HG02885 (cell line): Measurements from ENCODE around the gene YARS2.

Experiments
- ATAC-seq: cut with Tn5 transposase; IDR thresholded peaks from one replicate; pipeline ENCODE4 v1.9.1; 2021; ENCODE audit warnings: mild to moderate bottlenecking; ENCODE audit not compliant: unreplicated experiment, poor library complexity

Gene YARS2

DNA sequence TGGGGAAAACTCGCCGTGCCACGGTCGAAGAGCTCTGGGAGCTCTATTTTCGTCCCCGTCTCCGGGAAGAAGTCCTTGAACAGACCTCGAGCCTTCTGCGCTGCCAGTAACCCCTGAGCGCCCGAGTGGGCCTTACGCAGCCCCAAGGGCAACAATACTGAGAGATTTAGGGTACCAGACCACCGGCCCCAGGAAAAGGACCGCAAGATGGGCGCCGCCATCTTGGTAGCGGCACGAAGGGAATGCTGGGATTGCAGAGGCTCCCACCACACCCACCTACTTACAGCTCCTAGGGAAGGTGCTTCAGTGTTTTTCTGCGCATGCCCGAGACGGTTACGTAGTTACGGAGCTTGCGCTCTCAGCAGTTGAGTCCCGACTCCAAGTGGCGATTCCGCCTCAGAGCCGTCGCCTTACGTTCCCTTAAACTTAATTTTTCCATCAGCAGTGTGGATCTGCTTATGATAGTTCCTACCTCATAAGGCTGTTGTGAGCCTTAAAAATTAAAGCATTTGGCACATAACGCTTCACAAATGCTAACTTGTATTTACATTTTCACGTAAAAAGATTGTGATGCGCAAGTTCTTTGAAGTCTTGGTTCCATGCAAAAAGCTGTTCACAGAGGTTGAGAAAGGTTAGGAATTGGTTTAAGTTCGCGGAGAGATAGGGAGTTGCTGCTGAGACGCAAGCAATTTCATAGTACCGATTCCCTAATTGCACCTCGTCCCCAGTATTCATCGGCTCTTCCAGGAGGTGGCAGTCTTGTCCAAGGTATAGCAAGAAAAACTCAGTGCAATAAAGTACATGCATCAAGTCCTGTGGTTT, at the start of gene YARS2:
Gene YARS2 (minus strand): TSS at position 244 of the 822 bp plus-strand sequence. CDS start 23 bp downstream, at position 221.
- peak; percentile 90 for ATAC-seq

DNA sequence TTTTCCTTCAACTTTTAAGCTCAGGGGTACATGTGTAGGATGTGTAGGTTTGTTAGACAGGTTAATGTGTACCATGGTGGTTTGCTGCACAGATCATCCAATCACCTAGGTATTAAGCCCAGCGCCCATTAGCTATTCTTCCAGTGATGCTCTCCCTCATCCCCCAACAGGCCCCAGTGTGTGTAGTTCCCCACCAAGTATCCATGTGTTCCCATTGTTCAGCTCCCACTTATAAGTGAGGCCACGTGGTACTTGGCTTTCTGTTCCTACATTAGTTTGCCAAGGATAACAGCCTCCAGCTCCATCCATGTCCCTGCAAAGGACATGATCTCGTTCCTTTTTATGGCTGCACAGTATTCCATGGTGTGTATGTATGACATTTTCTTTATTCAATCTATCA, 48.6 kb upstream of the YARS2 start:
- ATAC-seq: no peak

DNA sequence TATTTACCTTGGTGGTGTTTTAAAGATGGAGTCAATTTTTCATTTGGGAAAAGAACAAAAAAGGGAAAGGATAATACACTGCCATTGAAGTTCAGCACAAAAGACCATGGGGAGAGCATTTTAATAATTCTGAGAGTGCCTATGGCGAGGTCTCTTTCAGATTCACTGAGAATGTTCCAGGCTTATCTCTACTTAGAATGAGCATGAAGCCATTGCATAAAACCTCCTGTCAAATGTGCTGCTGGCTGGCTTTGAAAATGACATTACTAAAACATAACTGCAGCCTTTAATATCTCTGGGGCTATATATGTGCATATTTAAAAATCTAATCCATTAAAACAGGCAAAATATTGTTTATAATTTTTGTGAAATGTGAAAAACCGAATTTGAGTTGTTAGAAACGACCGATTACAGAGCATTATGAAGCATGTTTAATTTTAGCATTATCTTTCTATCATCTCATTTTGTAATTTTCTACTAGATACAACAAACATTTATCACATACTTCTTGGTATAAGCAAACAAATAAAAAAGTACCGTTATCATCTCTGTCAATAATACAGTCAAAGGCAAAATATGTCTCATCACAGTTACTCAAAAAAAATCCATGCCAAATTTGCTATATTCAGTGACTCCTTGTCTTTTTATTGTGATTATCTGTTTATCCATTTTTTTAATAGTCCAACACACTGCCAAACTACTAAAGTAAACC, 45.7 kb upstream of the YARS2 start:
- no peak for ATAC-seq

DNA sequence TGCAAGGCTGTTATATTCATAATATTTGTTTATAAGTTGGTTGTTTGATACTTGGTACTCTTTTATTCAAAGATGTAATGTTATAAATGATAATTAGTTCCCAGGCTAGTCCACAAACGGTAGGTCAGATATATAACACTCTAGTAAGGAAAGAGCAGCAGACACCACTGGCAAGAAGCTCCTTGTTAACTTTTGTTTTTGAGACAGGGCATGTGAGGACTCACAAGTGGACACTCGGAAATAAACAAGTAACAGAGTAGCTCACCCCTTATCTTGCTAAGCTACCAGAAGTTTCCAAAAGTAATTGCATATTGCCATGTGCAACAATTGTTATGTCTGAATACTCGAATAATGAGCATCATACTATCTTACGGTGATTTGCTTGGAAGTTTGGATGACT, 38.6 kb upstream of the YARS2 start:
- ATAC-seq: no peak

DNA sequence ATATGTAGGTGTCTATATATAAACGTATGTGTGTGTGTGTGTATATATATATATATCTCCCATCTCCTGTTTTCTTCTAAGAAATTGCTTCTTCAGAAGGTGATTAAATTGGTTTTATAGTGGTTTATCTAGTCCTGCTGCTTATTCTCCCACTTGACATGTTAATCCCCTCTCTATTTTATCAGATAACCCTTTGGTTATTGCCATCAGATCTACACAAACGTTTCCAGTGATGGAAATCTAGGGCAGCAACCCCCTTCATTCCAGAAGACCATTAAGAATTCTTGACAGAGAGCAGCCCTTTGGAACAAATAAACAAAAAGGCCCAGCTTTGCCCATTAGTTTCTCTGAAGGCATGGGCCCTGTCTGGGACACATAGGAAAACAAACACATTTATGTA, 34.2 kb upstream of the YARS2 start:
- ATAC-seq: no peak

DNA sequence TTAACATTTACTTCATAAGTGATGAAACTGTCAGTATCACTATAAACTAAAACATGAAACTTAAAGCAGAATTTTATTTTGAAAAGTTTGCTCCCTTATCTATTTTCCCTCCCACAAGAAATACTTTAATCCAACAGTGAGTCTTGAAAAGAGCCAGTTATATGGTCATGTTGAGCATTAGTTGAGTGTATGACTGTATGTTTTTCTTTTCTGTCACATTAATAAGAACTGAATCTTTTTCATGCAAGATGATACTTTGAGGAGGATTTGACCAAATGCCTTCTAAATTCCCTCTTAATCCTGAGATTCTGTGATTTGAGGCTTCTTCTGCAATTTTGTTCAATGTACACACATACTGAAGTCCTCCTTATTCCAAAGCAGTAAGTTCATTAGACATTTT, 33.7 kb upstream of the YARS2 start:
- ATAC-seq: no peak

DNA sequence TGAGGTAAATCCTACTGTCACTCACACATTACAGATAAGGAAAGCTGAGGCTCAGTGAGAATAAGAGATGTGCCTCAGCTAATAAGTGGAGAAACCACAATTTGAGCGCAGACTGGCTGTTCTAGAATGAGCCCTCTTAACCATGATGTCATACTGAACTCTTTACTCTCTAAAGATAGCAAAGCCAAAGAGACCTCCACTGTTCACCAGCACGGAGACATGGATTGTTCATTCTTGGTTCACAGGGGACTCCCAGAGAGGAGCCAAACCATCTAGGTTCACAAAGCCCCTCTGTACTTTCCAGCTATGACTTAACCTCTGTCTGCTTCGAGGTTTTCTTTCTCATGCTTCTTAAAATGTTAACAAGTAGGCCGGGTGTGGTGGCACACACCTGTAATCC, 32.7 kb upstream of the YARS2 start:
- ATAC-seq: no peak

DNA sequence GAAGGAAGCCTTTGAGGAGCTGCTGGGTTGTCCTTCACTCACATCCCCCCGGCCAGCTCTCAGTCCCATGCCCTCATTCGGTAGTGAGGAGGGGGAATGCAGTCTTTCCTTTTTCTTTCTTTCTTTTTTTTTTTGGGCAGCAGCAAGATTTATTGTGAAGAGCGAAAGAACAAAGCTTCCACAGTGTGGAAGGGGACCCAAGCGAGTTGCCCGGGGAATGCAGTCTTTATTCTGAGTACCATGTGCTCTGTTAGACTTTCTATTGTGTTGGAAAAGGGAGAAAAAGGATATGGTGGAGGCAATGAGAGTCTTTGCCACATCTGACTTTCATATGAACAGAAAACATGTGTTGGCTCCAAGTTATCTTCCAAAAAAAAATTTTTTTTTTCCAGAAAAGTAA, 29.9 kb upstream of the YARS2 start:
- no peak for ATAC-seq

DNA sequence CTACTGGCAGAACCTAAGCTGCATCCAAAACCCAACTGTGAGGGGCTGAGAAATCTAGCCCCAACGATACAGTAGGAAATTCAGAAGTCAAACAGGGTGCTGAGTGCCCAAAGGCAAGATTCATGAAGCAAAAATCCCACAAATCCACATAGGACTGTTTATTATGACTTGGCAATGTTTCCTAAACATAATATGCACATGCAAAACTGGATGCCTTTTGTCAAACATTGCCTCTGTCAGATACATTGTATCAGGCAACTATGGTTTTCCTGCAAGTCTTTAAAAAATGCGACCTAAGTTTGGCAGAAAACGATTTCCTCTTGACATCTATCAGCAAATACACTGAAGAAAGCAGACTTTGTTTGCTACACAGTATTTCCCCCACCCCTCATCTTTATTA, 27.3 kb upstream of the YARS2 start:
- no peak for ATAC-seq

DNA sequence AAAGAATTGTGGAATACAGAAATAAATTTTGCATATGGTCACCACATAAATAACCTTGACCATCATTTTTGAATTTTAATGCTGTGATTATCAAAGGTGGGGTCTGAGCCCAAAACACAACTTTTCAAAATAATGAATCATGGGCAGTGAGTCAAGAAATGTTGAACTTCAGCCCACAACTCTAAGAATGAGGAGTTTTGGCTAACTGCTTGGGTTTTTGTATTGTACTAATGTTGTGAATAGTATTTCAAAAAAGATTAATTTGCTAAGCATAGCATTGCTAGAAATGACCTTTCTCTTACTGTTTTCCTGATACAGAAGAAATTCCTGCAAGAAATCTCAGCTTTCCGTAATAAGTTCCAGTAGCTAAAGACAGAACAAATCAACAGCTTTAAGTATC, 24.4 kb upstream of the YARS2 start:
- ATAC-seq: no peak

DNA sequence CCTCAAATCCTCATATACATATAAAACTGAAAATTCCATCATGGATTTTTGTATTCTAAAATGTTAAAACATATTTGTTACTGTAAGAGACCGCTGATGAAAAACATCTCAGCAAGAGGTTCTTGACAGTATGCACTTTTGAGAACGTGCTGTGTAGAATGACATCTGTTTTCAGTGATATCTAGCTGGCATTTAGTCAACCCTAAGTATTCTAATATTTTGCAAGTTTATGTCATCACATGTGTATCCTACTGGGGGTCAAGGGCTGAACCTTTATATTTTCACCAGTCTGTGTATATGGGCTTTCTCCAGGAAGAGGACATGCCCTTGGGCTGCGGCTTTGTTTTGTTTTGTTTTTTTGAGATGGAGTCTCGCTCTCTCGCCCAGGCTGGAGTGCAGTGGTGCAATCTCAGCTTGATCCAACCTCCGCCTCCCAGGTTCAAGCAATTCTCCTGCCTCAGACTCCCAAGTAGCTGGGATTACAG, 22.0 kb upstream of the YARS2 start:
- no peak for ATAC-seq

DNA sequence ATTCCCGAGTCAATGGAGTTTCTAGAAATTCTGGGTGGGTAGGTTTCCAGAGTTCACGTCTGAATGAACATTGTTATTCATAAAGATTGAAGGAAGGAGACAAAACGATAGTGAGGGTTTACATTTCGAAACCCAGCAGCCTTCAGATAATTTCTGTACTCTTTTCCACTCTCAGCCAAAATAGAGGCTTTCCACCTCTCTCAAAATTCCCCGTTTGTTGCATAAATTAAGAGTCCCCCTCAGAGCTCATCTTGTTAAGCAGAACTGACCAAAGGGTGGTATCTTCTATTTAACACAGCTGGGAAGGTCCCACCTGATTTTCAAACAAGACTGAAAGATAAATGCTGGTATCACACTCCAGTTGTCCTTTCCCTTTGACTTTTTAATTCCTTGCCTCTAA, 21.5 kb upstream of the YARS2 start:
- no peak for ATAC-seq

DNA sequence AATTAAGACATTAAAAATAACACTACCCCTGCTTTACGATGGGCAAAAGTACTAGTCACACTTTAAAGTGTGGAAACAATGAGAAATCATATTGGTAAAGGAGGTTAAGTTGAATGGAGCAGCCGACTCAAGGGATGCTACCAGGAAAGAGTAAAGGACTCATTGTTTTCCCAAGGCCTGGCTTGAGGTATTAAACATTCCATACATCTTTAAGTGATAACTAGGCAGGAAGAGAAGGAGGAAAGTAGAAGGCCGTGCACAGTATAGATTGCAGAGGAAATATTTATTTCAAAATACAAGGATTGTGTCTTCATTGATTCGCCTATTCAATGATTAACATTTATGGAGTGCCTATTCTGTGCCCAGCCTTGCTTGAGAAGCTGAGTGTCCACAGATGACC, 20.6 kb upstream of the YARS2 start:
- ATAC-seq: no peak

DNA sequence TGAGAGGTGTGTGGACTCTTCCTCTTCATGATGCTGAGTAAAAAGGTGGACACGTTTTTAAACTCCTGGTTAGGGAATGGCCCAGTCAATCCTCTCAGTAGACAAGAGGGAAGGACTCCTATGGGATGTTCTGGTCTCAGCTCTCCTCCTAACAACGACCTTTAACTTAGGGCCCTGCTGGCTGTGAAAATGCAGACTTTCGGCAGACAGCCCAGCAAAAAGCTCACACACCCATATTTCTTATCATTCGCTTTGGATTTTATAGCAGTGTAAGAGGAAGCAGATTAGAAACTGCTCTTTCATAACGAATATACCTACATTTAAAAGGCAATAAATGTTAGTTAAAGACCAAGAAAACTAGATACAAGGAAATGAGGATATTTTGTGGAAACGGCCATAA, 18.0 kb upstream of the YARS2 start:
- no peak for ATAC-seq

DNA sequence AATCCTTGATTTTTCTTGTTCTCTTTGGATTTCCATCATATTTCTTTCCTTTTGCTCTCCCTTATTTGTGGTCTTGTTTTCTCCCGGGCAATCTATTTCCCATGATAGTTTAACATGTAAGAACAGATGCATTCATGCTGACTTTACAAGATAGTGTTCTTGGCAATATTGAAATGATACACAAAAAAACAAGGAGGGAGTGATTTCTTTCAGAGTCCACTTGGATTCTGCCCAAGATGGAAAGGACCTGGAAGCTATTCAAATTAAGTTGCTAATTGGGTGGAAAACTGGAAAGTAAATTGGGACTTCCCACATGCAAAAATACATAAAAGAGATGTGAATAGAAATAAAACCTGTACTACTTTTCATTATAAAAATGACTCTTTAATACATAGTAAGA, 14.4 kb upstream of the YARS2 start:
- no peak for ATAC-seq

DNA sequence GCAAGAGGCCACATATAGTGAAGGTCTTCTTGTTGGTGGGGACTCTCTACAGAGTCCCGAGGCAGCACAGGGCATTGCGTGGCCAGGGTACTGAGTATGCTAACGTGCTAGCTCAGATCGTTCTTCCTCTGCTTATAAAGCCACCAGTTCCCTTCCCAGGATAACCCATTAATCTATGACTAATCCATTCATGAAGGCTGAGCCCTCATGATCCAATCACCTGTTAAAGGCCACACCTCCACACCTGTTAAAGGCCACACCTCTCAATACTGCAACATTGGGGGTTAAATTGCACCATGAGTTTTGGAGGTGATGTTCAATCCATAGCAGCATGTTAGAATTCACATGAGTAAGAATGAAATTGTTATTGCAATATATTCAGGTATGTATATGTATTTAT, 12.8 kb upstream of the YARS2 start:
- no peak for ATAC-seq

DNA sequence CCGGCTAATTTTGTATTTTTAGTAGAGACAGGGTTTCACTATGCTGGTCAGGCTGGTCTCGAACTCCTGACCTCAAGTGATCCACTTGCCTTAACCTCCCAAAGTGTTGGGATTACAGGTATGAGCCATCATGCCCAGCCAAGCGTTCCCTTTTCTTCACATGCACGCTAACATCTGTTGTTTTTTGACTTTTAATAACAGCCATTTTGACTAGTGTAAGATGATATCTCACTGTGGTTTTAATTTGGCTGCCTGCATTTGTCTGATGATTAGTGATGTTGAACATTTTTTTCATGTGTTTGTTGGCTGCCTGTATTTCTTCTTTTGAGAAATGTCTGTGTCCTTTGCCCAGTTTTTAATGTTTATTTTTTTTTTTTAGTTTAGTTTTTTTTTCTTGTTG, 10.2 kb upstream of the YARS2 start:
- no peak for ATAC-seq

DNA sequence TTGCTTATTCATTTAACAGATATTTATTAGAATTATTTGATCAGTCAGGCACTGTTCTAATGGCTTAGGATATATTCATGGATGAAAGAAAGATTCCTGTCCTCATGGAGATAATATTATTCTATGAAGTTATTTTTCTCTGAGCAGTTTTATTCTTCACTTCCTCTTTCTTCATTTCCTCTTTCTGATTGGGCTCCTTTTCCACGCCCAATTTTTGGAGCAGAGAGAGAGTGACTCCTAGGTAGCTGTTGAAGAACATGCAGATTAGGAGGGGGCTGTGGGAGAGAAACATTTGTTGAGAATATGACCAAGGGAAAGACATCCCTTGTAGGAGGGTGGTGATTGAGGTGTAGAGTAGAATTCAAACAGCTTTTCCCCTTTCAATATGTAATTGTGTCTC, 6.0 kb upstream of the YARS2 start:
- peak; percentile 66 for ATAC-seq

DNA sequence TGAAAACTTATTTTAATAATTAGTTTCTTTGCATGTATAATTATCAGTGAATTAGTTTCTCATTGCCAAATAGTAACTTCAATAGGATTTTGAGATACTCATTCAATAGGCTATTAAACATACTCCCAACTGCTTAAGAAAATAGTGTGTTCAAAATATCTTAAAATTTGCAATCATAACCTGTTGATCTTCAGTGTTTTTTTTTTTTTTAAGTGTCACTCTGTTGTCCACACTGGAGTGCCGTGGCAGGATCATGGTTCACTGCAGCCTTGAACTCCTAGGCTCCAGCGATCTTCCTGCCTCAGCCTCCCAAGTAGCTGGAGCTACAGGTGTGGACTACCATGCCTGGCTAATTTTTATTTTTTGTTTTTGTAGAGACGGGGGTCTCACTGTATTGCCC, 1.5 kb upstream of the YARS2 start:
- ATAC-seq: no peak

DNA sequence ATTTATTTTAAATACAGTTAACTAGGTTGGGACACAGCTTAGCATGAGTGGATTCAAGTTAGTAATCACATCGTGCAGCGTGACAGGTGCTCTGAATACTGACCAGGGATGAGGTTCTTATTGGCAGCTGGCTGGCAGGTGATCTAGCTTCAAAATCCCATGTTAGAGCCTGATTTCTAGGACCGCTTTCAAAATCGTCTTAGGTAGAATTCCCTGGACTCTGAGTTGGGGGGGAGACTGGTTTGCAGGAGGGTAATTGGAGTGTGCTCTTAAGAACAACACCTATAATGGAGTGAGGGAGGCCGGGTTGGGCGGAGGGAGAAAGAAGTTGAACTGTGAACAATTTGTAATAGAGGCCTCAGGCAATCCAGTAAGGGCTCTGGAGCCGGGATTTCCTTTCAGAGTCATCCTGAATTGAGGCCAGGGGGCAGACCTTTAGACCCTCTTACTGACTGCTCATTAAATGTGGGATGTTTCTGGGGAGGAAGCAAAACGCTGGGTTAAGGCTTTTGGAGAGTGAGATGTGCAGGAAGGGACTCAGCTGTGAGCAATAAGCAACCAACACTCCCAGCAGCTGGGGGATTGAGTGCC, 874 bp upstream of the YARS2 start:
- ATAC-seq: no peak

DNA sequence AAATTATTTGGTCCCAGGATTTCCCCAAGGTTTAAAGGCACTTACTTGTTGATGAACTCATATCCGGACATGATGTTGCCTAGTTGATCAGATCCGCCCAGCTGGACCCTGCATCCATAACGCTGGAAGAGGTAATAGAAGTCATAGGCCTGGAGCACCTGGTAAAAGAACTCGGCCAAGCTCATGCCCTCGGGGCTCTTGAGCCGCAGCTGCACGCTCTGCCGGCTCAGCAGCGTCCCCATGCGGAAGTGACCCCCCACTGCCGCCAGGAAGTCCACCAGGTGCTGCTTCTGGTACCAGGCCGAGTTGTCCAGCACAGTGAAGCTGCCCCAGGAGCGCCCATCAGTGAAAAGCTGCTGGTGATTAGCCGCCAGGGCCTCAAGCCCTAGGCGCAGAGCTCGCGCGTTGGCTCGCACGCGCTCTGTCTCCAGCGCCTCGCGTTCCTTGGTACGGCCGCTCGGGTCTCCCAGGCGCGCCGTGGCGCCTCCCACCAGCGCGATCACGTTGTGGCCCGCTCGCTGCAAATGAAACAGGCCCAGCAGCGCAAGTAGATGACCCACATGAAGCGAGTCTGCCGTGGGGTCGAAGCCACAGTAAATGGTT, 545 bp downstream of the YARS2 start:
- ATAC-seq: peak; percentile 75
